HG03108 (cell line): ENCODE data around the gene SRRM1.

ENCODE experiments used
- ATAC-seq: cut with Tn5 transposase; IDR thresholded peaks from one replicate; pipeline ENCODE4 v1.9.1; 2021; ENCODE audit warnings: moderate library complexity; ENCODE audit not compliant: unreplicated experiment

Gene SRRM1

GRCh38 chr1:24642481-24643362 lies at the start of gene SRRM1:
Gene SRRM1, plus strand, starts transcription at chr1:24643302. Its CDS starts 25 bp downstream, at chr1:24643327.
- peak; percentile 87 for ATAC-seq

GRCh38 chr1:24594328-24594598 lies 48.8 kb upstream of the SRRM1 start:
- ATAC-seq: no peak

GRCh38 chr1:24596401-24596880 lies 46.7 kb upstream of the SRRM1 start:
- ATAC-seq: no peak

GRCh38 chr1:24599265-24599664 lies 43.8 kb upstream of the SRRM1 start:
- no peak for ATAC-seq

- no peak for ATAC-seq
Observed at GRCh38 chr1:24600551-24600950, 42.6 kb upstream of the SRRM1 start.

GRCh38 chr1:24605534-24606295 lies 37.4 kb upstream of the SRRM1 start:
- ATAC-seq: no peak

- ATAC-seq: no peak
Observed at GRCh38 chr1:24606296-24606605, 36.9 kb upstream of the SRRM1 start.

GRCh38 chr1:24606621-24607020 lies 36.5 kb upstream of the SRRM1 start:
- no peak for ATAC-seq

- ATAC-seq: no peak
Observed at GRCh38 chr1:24609949-24610517, 33.1 kb upstream of the SRRM1 start.

GRCh38 chr1:24619376-24619775 lies 23.7 kb upstream of the SRRM1 start:
- ATAC-seq: no peak

- ATAC-seq: no peak
Observed at GRCh38 chr1:24620678-24621077, 22.4 kb upstream of the SRRM1 start.

GRCh38 chr1:24621121-24621520 lies 22.0 kb upstream of the SRRM1 start:
- ATAC-seq: no peak

GRCh38 chr1:24622218-24622617 lies 20.9 kb upstream of the SRRM1 start:
- no peak for ATAC-seq

GRCh38 chr1:24632832-24633175 lies 10.3 kb upstream of the SRRM1 start:
- ATAC-seq: no peak

GRCh38 chr1:24635195-24635843 lies 7.8 kb upstream of the SRRM1 start:
- ATAC-seq: no peak

- no peak for ATAC-seq
Observed at GRCh38 chr1:24636661-24637357, 6.3 kb upstream of the SRRM1 start.

- ATAC-seq: no peak
Observed at GRCh38 chr1:24639094-24639493, 4.0 kb upstream of the SRRM1 start.

- ATAC-seq: no peak
Observed at GRCh38 chr1:24639881-24640280, 3.2 kb upstream of the SRRM1 start.

GRCh38 chr1:24640288-24640687 lies 2.8 kb upstream of the SRRM1 start:
- no peak for ATAC-seq

GRCh38 chr1:24641646-24642151 lies 1.4 kb upstream of the SRRM1 start:
- no peak for ATAC-seq
